CD14-positive monocyte (primary cell): ENCODE measurements around the gene POU2F2. TPM values are rescaled to one million over a fixed set of nuclear protein-coding genes. Genes with fewer than 3 reads are reported as not detected.
A peak's percentile ranks its signal among the peaks of the same experiment; 100 is the strongest.

Experiments used
- DNase-seq, 3 donors: peaks; one replicate each; pipeline ENCODE4 v3.0.0-alpha.2; 2011 to 2022
- H2AFZ ChIP-seq: 2 replicates; pipeline ENCODE4 v1.6.0; 2012; ENCODE audit warnings: mild to moderate bottlenecking, low read depth, low read length, inconsistent platforms; ENCODE audit not compliant: insufficient read depth, poor library complexity, severe bottlenecking
- H3K27ac ChIP-seq, 2 donors: 1 replicate in 1 of 2; 2 replicates in 1 of 2; pipeline ENCODE4 v1.5.1; 2012 to 2013; ENCODE audit warnings: low read length in 2 of 2, control low read depth in 1 of 2, inconsistent platforms in 1 of 2, low read depth in 1 of 2, mild to moderate bottlenecking in 1 of 2
- H3K27me3 ChIP-seq, 2 donors: one replicate each; pipeline versions ENCODE4 v1.6.0 to v1.6.1; 2011 to 2013; ENCODE audit warnings: low read length in 2 of 2; ENCODE audit not compliant: control insufficient read depth in 2 of 2, insufficient read depth in 2 of 2
- H3K36me3 ChIP-seq, 2 donors: replicated peaks in 1 of 2; 1 replicate in 1 of 2; 2 replicates in 1 of 2; pipeline versions ENCODE4 v1.5.1 to v1.6.1; 2012 to 2013; ENCODE audit warnings: low read length in 2 of 2, control low read depth in 1 of 2, inconsistent platforms in 1 of 2, mild to moderate bottlenecking in 1 of 2; ENCODE audit not compliant: insufficient read depth in 2 of 2, control insufficient read depth in 1 of 2
- H3K4me1 ChIP-seq, 2 donors: 1 replicate in 1 of 2; 2 replicates in 1 of 2; pipeline versions ENCODE4 v1.5.1 to v1.6.1; 2012 to 2013; ENCODE audit warnings: low read length in 2 of 2, control low read depth in 1 of 2, inconsistent platforms in 1 of 2, mild to moderate bottlenecking in 1 of 2, moderate library complexity in 1 of 2; ENCODE audit not compliant: insufficient read depth in 2 of 2, control insufficient read depth in 1 of 2
- H3K4me2 ChIP-seq: replicated peaks from 2 replicates; pipeline ENCODE3; 2012; ENCODE audit warnings: low read length, moderate library complexity, mild to moderate bottlenecking; ENCODE audit not compliant: poor library complexity, severe bottlenecking; ENCODE audit errors: extremely low read depth
- H3K4me3 ChIP-seq, 3 experiments: fragments of 200-600 bp in 1 of 3; sonication (generic) in 1 of 3; replicated peaks in 1 of 3; 1 replicate in 2 of 3; 2 replicates in 1 of 3; pipeline ENCODE4 v1.5.1; 2011 to 2013; ENCODE audit warnings: low read length in 3 of 3, mild to moderate bottlenecking in 3 of 3, control low read depth in 2 of 3, low read depth in 2 of 3, inconsistent platforms in 1 of 3, moderate library complexity in 1 of 3
- H3K79me2 ChIP-seq: 2 replicates; pipeline ENCODE4 v1.6.0; 2012; ENCODE audit warnings: mild to moderate bottlenecking, control low read depth, inconsistent platforms, low read length, moderate library complexity; ENCODE audit not compliant: insufficient read depth
- H3K9ac ChIP-seq: 2 replicates; pipeline ENCODE4 v1.6.0; 2017; ENCODE audit warnings: low read length, mild to moderate bottlenecking; ENCODE audit not compliant: insufficient read depth, poor library complexity, severe bottlenecking
- H3K9me3 ChIP-seq, 2 donors: replicated peaks in 1 of 2; 1 replicate in 1 of 2; 2 replicates in 1 of 2; pipeline versions ENCODE4 v1.5.1 to v1.6.1; 2012 to 2013; ENCODE audit warnings: low read length in 2 of 2, control low read depth in 1 of 2; ENCODE audit not compliant: control insufficient read depth in 1 of 2, insufficient read depth in 1 of 2
- H4K20me1 ChIP-seq: 2 replicates; pipeline ENCODE4 v1.6.0; 2012; ENCODE audit warnings: mild to moderate bottlenecking, low read length, control low read depth, moderate library complexity; ENCODE audit not compliant: insufficient read depth
- H3K27ac Mint-ChIP-seq, 7 donors: one replicate each; pipeline ENCODE4 v1.8.0; 2020; ENCODE audit warnings: mild to moderate bottlenecking in 7 of 7, mixed read lengths in 7 of 7, moderate library complexity in 6 of 7, inconsistent platforms in 2 of 7
- H3K27me3 Mint-ChIP-seq, 3 donors: one replicate each; pipeline ENCODE4 v1.8.0; 2021 to 2022; ENCODE audit warnings: low read depth in 3 of 3, mild to moderate bottlenecking in 3 of 3, mixed read lengths in 3 of 3, moderate library complexity in 3 of 3, inconsistent platforms in 1 of 3
- H3K36me3 Mint-ChIP-seq, 2 donors: one replicate each; pipeline ENCODE4 v1.8.0; 2020; ENCODE audit warnings: mixed read lengths in 2 of 2, inconsistent platforms in 1 of 2, mild to moderate bottlenecking in 1 of 2
- H3K4me1 Mint-ChIP-seq: one replicate; pipeline ENCODE4 v1.8.0; 2020; ENCODE audit warnings: mild to moderate bottlenecking, mixed read lengths
- H3K4me3 Mint-ChIP-seq, 2 donors: one replicate each; pipeline ENCODE4 v1.8.0; 2020; ENCODE audit warnings: mild to moderate bottlenecking in 2 of 2, mixed read lengths in 2 of 2, moderate library complexity in 1 of 2
- H3K9me3 Mint-ChIP-seq, 7 donors: one replicate each; pipeline ENCODE4 v1.8.0; 2020 to 2022; ENCODE audit warnings: mixed read lengths in 7 of 7, mild to moderate bottlenecking in 6 of 7, moderate library complexity in 6 of 7, inconsistent platforms in 2 of 7
- CTCF ChIP-seq: fragments of 200-600 bp; IDR thresholded peaks from one replicate; pipeline ENCODE4 v1.8.0; 2022; ENCODE audit warnings: antibody characterized with exemption, mild to moderate bottlenecking
- WGBS: methylation state at CpG from one replicate; pipeline ENCODE4 v1.1.5; 2013; ENCODE audit warnings: missing lambda C conversion rate; ENCODE audit not compliant: insufficient coverage; 5-methylcytosine and 5-hydroxymethylcytosine counted together
- intact Hi-C, 2 donors: fragments of 100-400 bp; cut with micrococcal nuclease; formaldehyde crosslinking; loops; one replicate each; pipeline versions ENCODE4 v1.15.0 to v1.15.1; 2023
- polyA plus RNA-seq, 3 donors: library from polyadenylated mRNA; depleted of rRNA in 1 of 3; unstranded in 2 of 3; stranded (reverse) in 1 of 3; fragments of 300-500 nt in 2 of 3; fragments of >200 nt in 1 of 3; fragmentation: Illumina TruSeq in 2 of 3; gene quantifications; 1 replicate in 2 of 3; 2 replicates in 1 of 3; pipeline ENCODE4 v1.2.3, GENCODE V29; 2012 to 2021

POU2F2 gene
- polyA plus RNA-seq, 3 donors = 20.0 to 147 (median 28.2) TPM

GRCh38 chr19:42113641-42114348, 18.5 kb downstream of the POU2F2 start:
- TF ChIP-seq CTCF = no peak
- Histone ChIP-seq H3K4me3 (no peak overlapping the region), H4K20me1 (peaks cover 98% of the 10 kb centered on the region), H3K9me3 (no peaks in the 10 kb centered on the region), H3K27me3 (no peaks in the 10 kb centered on the region), H3K4me2 (no peak overlapping the region), H3K79me2 (peaks cover 8% of the 10 kb centered on the region), H2AFZ (no peak overlapping the region), H3K4me1 (peaks cover 0 to 8% of the 10 kb centered on the region in 2 donors), H3K9ac (no peak overlapping the region), H3K27ac (peak overlapping the region in 1 of 2 donors; percentile 10), H3K36me3 (peaks cover 91 to 100% of the 10 kb centered on the region in 2 donors)
- no peak for DNase-seq
- no peak overlapping the region for H3K4me3 Mint-ChIP-seq
- intact Hi-C loops = no loop called here
- H3K27me3 Mint-ChIP-seq = peaks cover 0 to 2% (median 0%) of the 10 kb centered on the region in 3 donors
- peaks cover 29% of the 10 kb centered on the region for H3K4me1 Mint-ChIP-seq
- peak overlapping the region in 5 of 7 donors; percentile 43 to 85 (median 72) for H3K27ac Mint-ChIP-seq
- H3K36me3 Mint-ChIP-seq = peaks cover 87 to 97% of the 10 kb centered on the region in 2 donors
- H3K9me3 Mint-ChIP-seq = no peaks in the 10 kb centered on the region
- 82% methylated on average over 8 of the region's 10 CpGs for WGBS

- Histone ChIP-seq H3K4me2 (no peak overlapping the region), H3K9ac (no peak overlapping the region), H2AFZ (no peak overlapping the region), H3K4me3 (no peak overlapping the region), H3K27me3 (no peaks in the 10 kb centered on the region), H3K27ac (peak overlapping the region in 1 of 2 donors; percentile 56), H3K4me1 (peaks cover 0 to 13% of the 10 kb centered on the region in 2 donors), H3K79me2 (peaks cover 11% of the 10 kb centered on the region), H3K36me3 (peaks cover 79 to 94% of the 10 kb centered on the region in 2 donors), H3K9me3 (no peaks in the 10 kb centered on the region), H4K20me1 (peaks cover 100% of the 10 kb centered on the region)
- H3K9me3 Mint-ChIP-seq = no peaks in the 10 kb centered on the region
- peaks cover 82 to 94% of the 10 kb centered on the region in 2 donors for H3K36me3 Mint-ChIP-seq
- no peak for DNase-seq
- peak overlapping the region in 3 of 7 donors; percentile 0 to 75 (median 66) for H3K27ac Mint-ChIP-seq
- no CpG with 5 or more reads among the region's 3 CpGs for WGBS
- H3K4me3 Mint-ChIP-seq = no peak overlapping the region
- intact Hi-C loops = no loop called here
- no peak for TF ChIP-seq CTCF
- peaks cover 28% of the 10 kb centered on the region for H3K4me1 Mint-ChIP-seq
- peaks cover 0 to 2% (median 0%) of the 10 kb centered on the region in 3 donors for H3K27me3 Mint-ChIP-seq
Measured at GRCh38 chr19:42111811-42112210, 20.4 kb downstream of the POU2F2 start.
